OCI-LY7 (cell line): Measurements from ENCODE around the gene TRAF3IP3. TPM values are rescaled to one million over a fixed set of nuclear protein-coding genes. Genes with fewer than 3 reads are reported as not detected.

ENCODE experiments used
- BruUV-seq: library from RNA; stranded (reverse); fragments of 400-500 nt; replicated peaks from 2 replicates; lab custom pipeline; 2021; lab: Mats Ljungman, UMichigan
- CTCF ChIA-PET: fragments of 300-600 bp; sonication (Branson Sonifier 250); formaldehyde crosslinking; loops from one replicate; lab custom pipeline; 2022; ENCODE audit warnings: antibody characterized with exemption; ENCODE audit not compliant: unreplicated experiment; lab: Charles Lee
- POLR2A ChIA-PET: fragments of 300-600 bp; sonication (Branson Sonifier 250); formaldehyde crosslinking; loops from one replicate; lab custom pipeline; 2022; ENCODE audit warnings: antibody characterized with exemption; lab: Charles Lee
- DNase-seq: peaks from one replicate; pipeline ENCODE4 v3.0.0-alpha.2; 2015; ENCODE audit warnings: low spot score
- H2AFZ ChIP-seq: fragments of 200-600 bp; sonication (generic), shearing (Covaris generic); 2 replicates; pipeline ENCODE4 v1.6.1; 2014; ENCODE audit warnings: mild to moderate bottlenecking, antibody characterized with exemption, low read length, moderate library complexity
- H3K27ac ChIP-seq: fragments of 200-600 bp; sonication (generic); 2 replicates; pipeline ENCODE4 v1.5.1; 2014; ENCODE audit warnings: mixed run types, low read depth, mild to moderate bottlenecking, moderate library complexity, low read length, inconsistent platforms; ENCODE audit not compliant: poor library complexity, severe bottlenecking
- H3K36me3 ChIP-seq: fragments of 200-600 bp; sonication (generic); 2 replicates; pipeline ENCODE4 v1.6.1; 2014; ENCODE audit warnings: mild to moderate bottlenecking, antibody characterized with exemption, low read length, moderate library complexity, mixed read lengths; ENCODE audit not compliant: insufficient read depth
- H3K4me1 ChIP-seq: fragments of 200-600 bp; sonication (generic); 2 replicates; pipeline ENCODE4 v1.5.1; 2014; ENCODE audit warnings: mild to moderate bottlenecking, low read length; ENCODE audit not compliant: insufficient read depth, poor library complexity, severe bottlenecking
- H3K4me2 ChIP-seq: fragments of 200-600 bp; sonication (generic); 2 replicates; pipeline ENCODE4 v1.6.1; 2014; ENCODE audit warnings: mild to moderate bottlenecking, low read length
- H3K4me3 ChIP-seq: fragments of 200-600 bp; sonication (generic); 2 replicates; pipeline ENCODE4 v1.5.1; 2014; ENCODE audit warnings: mild to moderate bottlenecking, low read depth, low read length; ENCODE audit not compliant: poor library complexity, severe bottlenecking
- H3K79me2 ChIP-seq: fragments of 200-600 bp; sonication (generic); 2 replicates; pipeline ENCODE4 v1.6.1; 2016; ENCODE audit warnings: low read depth, mild to moderate bottlenecking, low read length, moderate library complexity, mixed read lengths; ENCODE audit not compliant: insufficient read depth
- H3K9me2 ChIP-seq: fragments of 200-600 bp; sonication (generic); 2 replicates; pipeline ENCODE4 v1.6.1; 2016; ENCODE audit warnings: mild to moderate bottlenecking, low read length, mixed read lengths; ENCODE audit not compliant: insufficient read depth
- H3K9me3 ChIP-seq: fragments of 200-600 bp; sonication (generic); 2 replicates; pipeline ENCODE4 v1.6.1; 2014; ENCODE audit warnings: mild to moderate bottlenecking, mixed run types, low read length, mixed read lengths
- H4K20me1 ChIP-seq: fragments of 200-600 bp; sonication (generic); 2 replicates; pipeline ENCODE4 v1.6.1; 2014; ENCODE audit warnings: mild to moderate bottlenecking, antibody characterized with exemption, low read length, moderate library complexity, mixed read lengths; ENCODE audit not compliant: insufficient read depth
- EZH2phosphoT487 ChIP-seq: fragments of 200-600 bp; sonication (generic); IDR thresholded peaks from 2 replicates; pipeline ENCODE4 v1.6.1; 2018; ENCODE audit warnings: low read depth, borderline replicate concordance, mild to moderate bottlenecking, mixed run types, antibody characterized with exemption, low read length, moderate library complexity, mixed read lengths
- intact Hi-C: fragments of 100-400 bp; cut with micrococcal nuclease; formaldehyde crosslinking; loops from one replicate; pipeline ENCODE4 v1.10.0; 2022; ENCODE audit not compliant: unreplicated experiment
- total RNA-seq, 2 experiments: library from RNA; depleted of rRNA in 1 of 2; stranded (reverse); fragments of >200 nt in 1 of 2; shearing (Covaris generic) in 1 of 2; gene quantifications; 2 replicates each; pipeline ENCODE4 v1.2.3, GENCODE V29; 2014 to 2022
- TF ChIP-seq, protein P1 (sequence below): fragments of 200-600 bp; sonication (generic); conservative IDR thresholded peaks from 2 replicates; pipeline ENCODE4 v1.5.1; 2014; ENCODE audit warnings: mild to moderate bottlenecking, antibody characterized with exemption, low read length, moderate library complexity, mixed read lengths

TRAF3IP3 gene
- total RNA-seq, 2 experiments from 2014 or later = 22.1 to 53.6 TPM

DNA sequence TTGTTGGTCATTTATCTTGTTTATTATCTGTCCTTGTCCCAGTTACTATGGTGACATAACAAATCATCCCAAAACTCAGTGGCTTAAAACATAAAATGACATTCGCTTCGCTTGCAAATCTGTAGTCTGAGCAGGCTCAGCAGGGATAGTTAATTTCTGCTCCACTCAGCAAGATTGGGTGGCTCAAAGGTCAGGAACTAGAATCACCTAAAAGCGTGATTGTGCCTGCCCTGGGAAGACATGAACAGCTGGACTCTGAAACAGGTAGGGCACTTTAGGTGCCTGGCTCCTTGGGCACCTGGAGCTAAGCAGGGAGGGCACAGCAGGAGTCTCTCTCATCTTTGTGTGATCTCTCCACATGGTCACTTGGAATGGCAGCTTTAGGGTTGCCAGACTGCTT, 14.7 kb upstream of the TRAF3IP3 start:
- Histone ChIP-seq H3K4me2 (no peak overlapping the region), H3K9me3 (no peaks in the 10 kb centered on the region), H3K4me1 (peaks cover 6% of the 10 kb centered on the region), H3K79me2 (no peaks in the 10 kb centered on the region), H3K36me3 (no peaks in the 10 kb centered on the region), H2AFZ (no peak overlapping the region), H3K4me3 (no peak overlapping the region), H3K9me2 (no peaks in the 10 kb centered on the region), H3K27ac (no peak overlapping the region), H4K20me1 (no peaks in the 10 kb centered on the region)
- intact Hi-C loops = no loop called here
- DNase-seq = no peak
- TF ChIP-seq EZH2phosphoT487 = no peak
- TF ChIP-seq, protein P1, sequence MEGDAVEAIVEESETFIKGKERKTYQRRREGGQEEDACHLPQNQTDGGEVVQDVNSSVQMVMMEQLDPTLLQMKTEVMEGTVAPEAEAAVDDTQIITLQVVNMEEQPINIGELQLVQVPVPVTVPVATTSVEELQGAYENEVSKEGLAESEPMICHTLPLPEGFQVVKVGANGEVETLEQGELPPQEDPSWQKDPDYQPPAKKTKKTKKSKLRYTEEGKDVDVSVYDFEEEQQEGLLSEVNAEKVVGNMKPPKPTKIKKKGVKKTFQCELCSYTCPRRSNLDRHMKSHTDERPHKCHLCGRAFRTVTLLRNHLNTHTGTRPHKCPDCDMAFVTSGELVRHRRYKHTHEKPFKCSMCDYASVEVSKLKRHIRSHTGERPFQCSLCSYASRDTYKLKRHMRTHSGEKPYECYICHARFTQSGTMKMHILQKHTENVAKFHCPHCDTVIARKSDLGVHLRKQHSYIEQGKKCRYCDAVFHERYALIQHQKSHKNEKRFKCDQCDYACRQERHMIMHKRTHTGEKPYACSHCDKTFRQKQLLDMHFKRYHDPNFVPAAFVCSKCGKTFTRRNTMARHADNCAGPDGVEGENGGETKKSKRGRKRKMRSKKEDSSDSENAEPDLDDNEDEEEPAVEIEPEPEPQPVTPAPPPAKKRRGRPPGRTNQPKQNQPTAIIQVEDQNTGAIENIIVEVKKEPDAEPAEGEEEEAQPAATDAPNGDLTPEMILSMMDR = no peak
- CTCF ChIA-PET = no interaction called here
- no TSS peak for BruUV-seq
- POLR2A ChIA-PET = no interaction called here

DNA sequence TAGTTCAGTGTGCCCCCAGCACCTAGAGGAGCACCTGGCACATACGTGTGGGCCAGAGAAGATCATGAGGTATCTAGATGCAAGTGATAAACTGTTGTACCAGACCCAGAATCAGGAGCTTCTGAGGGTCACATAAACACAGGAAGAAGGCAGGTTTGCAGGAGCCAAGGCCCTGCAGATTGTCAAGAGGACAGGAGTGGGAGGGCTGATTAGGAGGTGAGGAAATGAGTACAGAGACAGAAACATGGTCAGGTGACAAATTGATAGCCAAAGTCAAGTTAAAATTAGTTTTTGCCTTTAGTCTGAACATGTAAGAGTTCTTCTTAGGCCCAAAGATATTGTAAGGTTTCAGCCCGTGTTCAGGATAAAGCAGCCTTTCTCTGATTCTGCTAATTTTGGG, 14.0 kb upstream of the TRAF3IP3 start:
- CTCF ChIA-PET = no interaction called here

DNA sequence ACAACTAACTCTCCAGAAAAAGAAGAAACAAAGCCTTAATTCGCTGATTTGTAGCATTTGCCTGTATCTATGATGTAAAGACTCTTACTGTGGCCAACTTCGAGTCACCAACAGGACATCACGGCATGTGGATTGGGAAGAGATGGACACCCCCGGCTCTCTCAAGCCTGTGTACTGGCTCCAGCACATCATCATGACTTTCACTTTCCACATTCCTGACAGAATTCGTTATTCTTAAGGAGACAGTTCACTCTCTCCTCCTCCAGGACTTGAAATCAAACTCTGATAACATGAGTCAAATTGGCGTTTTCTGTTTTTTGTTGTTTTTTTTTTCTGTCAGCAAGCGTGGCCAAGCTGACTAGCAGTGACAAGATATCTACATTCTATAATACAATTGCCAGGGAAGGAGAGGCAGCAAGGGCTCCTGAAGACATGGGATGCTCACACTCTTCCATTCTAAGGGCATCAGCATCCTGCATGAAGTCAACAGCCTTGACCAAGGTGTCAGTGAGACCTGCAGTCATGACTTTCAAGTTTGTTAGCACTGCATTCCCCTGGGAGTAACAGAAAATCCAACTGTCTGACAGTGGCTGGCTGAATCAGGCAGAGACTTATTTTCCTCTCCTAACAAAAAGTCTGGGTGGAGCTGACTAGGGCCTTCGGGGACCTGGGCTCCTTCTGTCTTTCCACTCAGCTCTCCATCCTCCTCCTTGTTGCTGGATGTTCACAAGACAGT, 13.3 kb upstream of the TRAF3IP3 start:
- Histone ChIP-seq H2AFZ (no peak overlapping the region), H4K20me1 (no peaks in the 10 kb centered on the region), H3K4me1 (peaks cover 6% of the 10 kb centered on the region), H3K4me2 (no peak overlapping the region), H3K27ac (no peak overlapping the region), H3K9me2 (no peaks in the 10 kb centered on the region), H3K79me2 (no peaks in the 10 kb centered on the region), H3K36me3 (no peaks in the 10 kb centered on the region), H3K4me3 (no peak overlapping the region), H3K9me3 (no peaks in the 10 kb centered on the region)
- ChIA-PET POLR2A (no interaction called here), CTCF (no interaction called here)
- BruUV-seq = no TSS peak
- no peak for TF ChIP-seq EZH2phosphoT487
- TF ChIP-seq, protein P1 = no peak
- peak; percentile 11 for DNase-seq
- intact Hi-C loops = no loop called here

More for the DNA sequence above, 14.0 kb upstream of the TRAF3IP3 start:
- POLR2A ChIA-PET = no interaction called here
- intact Hi-C loops = no loop called here
- H3K36me3 ChIP-seq = no peaks in the 10 kb centered on the region
- H3K9me2 ChIP-seq = no peaks in the 10 kb centered on the region
- H3K9me3 ChIP-seq = no peaks in the 10 kb centered on the region
- no TSS peak for BruUV-seq
- H3K4me2 ChIP-seq = no peak overlapping the region
- no peak for TF ChIP-seq EZH2phosphoT487
- TF ChIP-seq, protein P1 = no peak
- H3K79me2 ChIP-seq = no peaks in the 10 kb centered on the region
- no peak for DNase-seq
- H3K4me1 ChIP-seq = peaks cover 6% of the 10 kb centered on the region
- no peak overlapping the region for H2AFZ ChIP-seq
- no peak overlapping the region for H3K27ac ChIP-seq
- H4K20me1 ChIP-seq = no peaks in the 10 kb centered on the region
- H3K4me3 ChIP-seq = no peak overlapping the region
